GM19238 (cell line): ENCODE measurements around the gene NUDCD3.

ENCODE experiments used
- DNase-seq: peaks from one replicate; pipeline ENCODE4 v3.0.0; 2011; ENCODE audit warnings: low spot score; ENCODE audit not compliant: insufficient read length

The NUDCD3 gene

GRCh38 chr7:44402401-44403060, 87.9 kb downstream of the NUDCD3 start:
- no peak for DNase-seq

DNA sequence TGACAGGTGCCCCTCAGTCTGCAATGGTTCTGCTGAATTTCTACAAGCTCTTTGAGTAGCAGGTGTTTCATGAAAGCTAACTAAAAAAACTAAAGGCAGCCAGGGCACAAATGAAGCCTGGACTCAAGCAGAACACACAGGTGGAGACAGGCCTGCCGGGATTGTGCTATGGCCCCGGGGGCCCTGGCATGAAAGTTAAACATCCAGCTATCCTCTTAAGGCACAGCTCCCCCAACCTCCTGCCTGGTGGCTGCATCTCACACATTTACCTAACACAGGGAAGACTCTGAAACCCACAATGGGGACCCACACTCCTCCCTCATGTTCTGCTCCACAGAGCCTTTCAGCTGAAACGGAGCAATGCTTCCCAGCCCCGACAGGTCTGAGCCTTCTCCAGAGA, 88.8 kb downstream of the NUDCD3 start:
- no peak for DNase-seq

- DNase-seq = no peak
Measured at GRCh38 chr7:44400033-44400511, 90.4 kb downstream of the NUDCD3 start.

GRCh38 chr7:44398953-44399574, 91.4 kb downstream of the NUDCD3 start:
- no peak for DNase-seq

DNA sequence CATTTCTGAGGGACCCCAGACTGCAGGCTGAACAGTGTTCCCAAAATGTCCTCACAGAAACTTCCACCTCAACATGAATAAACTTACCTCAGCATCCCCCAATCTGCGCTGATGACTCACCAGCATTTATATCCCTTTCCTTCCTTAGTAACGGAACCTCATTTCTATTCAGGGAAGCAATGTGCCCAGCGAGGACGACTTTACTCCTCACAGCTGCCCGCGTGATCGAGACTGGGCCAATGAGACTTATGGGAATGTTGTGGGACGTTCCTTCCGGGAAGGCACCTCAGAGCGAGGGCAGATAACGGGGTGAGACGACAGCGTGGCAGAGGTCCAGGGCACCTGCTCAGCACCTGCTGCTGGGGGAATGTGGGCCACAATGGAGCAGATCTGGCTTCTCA, 91.9 kb downstream of the NUDCD3 start:
- DNase-seq = no peak

- DNase-seq = no peak
Measured at GRCh38 chr7:44396931-44397545, 93.4 kb downstream of the NUDCD3 start.

GRCh38 chr7:44396496-44396895, 94.0 kb downstream of the NUDCD3 start:
- no peak for DNase-seq

GRCh38 chr7:44395067-44395466, 95.4 kb downstream of the NUDCD3 start:
- no peak for DNase-seq

DNA sequence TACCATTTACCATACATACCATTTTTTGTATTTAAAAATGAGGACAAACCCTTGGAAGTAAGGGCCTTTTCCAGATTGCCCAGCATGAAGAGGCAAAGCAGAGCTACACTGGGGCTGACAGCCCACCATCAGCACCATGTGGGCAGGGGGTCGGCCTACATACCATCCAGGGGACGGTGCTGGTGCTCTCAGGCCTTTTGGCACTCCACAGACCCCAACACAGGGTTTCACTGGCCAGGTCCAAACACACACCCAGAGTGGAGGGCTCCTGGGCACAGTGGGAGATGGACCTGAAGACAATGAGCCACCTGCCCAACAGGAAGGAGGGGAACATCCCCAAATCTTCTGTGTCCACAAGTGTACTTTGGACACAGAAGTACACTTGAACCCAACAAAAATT, 95.8 kb downstream of the NUDCD3 start:
- DNase-seq = no peak

- no peak for DNase-seq
Measured at GRCh38 chr7:44394112-44394447, 96.4 kb downstream of the NUDCD3 start.

DNA sequence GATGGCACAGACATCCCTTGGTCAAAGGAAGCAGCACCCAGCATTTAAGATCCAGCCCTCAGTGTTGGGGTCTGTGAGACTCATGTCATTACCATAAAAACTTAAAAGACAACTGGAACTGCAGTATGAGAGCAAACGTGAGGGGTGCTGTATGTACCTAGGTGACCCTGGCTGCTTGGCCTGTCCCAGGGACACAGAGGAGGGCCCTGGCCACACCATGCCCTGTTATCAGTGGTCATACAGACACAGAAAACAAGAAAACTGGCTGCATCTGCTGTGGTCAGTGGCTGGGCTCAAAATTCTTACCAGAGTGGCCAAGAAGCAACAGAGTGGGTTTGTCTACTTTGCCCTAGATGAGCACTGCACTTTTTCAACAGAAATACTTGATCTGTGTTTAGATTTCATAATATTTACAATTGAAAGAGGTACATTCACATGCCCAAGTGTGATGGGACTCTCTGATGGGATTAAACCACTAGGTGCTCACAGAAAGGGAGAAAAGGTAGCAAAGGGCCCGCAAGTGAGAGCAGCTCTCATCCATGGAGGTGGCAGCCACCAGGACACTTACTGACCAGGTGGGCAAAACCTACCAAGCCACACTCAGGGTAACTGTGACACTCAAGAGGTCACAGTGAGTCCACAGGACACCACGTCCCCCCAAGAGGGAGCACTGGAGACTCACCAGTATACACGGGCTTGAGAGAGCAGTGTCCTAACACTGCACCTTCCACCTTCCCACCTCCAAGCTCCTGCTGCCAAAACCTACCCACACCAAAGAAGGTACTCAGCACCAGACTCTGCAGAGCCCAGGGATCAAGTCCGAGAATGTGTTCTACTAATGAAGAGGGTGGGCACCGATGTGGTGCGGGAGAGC, 97.0 kb downstream of the NUDCD3 start:
- no peak for DNase-seq

DNA sequence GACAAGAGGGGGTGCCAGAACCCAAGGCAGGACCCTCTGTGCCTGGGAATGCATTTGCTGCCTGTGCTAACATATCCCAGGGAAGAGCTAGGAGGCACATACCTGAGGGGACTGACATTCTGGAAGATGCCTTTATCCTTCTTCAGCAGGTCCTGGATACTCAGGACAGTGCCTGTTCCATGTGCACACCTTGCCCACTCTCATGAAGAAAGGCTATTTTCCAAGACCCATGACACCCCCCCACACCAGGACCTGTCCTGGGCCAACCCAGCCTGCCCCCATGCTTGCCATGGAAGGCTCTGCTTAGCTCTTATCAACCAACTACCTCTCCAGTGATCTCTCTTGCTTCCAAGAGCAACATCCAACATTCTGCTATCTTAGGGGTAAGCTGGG, 97.8 kb downstream of the NUDCD3 start:
- DNase-seq = no peak

GRCh38 chr7:44391746-44392617, 98.5 kb downstream of the NUDCD3 start:
- DNase-seq = no peak

- no peak for DNase-seq
Measured at GRCh38 chr7:44391171-44391570, 99.3 kb downstream of the NUDCD3 start.

DNA sequence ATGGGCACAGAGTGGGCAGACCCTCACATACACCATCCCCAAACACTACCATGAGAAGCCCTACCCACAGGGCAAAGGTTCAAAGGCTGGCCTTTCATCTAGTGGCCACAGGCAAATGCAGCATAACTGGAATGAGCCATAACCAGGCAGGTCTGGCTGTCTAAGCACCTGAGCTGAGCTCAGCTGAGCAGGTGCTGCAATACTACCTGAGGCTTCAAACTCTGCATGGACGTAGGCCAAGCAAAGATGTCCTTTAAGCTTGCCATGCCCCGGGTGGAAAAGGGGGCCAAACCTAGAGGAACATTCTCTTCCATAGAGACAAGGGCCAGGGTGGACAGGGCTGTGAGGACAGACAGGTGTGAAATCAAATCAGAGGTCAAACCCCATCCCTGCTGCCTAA, 99.8 kb downstream of the NUDCD3 start:
- no peak for DNase-seq

DNA sequence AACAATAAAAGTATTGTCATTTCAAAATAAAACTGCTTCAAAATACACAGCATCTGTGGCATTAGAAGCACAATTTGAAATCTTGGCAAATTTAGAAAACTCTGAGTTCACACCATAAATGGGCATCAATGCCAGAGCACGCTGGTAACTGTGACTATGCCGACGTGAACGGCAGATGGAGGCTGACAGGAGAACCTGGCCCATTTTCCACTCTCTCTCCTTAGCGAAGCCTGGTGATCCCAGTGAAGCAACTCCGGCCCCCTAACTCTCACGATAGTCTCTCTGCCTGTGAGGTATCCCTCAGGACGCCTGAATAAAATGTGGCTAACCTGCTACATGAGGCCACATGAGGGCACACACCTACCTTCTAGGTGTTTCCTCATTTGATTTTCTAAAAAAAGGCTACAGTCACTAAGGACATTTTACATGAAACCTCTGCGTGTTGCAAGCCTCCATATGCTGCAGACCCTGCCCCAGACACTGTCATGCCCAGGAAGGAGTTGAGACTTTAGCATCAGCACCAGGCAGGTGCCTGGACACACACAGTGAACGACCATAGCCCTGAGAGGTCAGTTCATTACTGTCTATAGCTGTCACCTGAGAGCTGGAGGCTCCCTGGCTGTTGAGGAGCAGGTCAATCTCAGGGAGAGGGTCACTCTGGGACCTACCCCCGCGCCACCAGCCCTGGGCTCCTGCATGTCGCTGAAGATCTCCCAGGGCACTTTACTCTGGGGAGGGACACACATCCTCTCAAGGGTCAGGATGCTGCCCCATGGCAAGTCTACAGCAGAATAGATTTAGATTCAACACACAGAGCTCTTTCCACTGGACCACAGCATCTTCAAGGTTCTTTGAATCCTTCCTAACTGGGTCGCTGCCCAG, 102.1 kb downstream of the NUDCD3 start:
- no peak for DNase-seq

- DNase-seq = no peak
Measured at GRCh38 chr7:44387389-44387788, 103.1 kb downstream of the NUDCD3 start.

DNA sequence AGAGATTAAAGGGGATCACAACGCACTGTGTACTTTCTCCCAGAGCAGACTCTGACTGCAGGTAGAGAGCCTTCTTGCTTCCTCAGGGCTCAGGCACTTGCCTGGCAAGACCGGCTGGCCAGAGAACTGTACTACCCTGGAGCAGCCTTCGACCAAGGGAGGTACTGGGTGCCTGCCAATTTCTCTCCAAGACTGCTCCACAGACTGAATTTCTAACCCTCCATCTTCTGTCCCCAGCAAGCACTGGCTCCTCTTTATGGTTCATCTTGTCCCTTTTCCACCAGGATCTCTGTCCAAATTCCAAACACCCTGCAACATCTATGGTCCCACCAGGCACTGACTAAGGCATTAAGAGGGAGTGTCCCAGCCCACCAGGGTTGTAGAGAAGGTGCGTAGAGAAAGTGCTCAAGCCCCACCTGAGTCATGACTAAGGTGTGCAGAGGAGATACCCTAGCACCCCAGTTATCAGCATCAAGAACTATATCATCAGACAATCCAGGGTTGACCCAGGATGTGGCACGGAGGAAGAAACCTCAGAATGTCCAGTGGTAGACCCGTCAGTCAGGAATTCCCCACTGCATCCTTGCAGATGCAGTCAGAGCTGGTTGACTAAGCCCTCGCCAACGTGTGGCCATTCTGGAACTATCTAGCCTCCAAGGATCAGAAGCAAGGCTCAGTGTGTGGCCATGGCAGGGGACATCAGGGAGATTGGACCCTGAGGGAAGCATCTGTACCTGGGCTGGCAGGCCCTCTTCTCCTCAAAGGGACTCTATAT, 104.1 kb downstream of the NUDCD3 start:
- no peak for DNase-seq

GRCh38 chr7:44385434-44386138, 104.9 kb downstream of the NUDCD3 start:
- DNase-seq = no peak
